Measurements from ENCODE around the gene CDKAL1. TPM values are rescaled to one million over a fixed set of nuclear protein-coding genes. Genes with fewer than 3 reads are reported as not detected.

Gene CDKAL1
- total RNA-seq, 1 donor from 2014 or later, result 11.9 TPM

GRCh38 chr6:20879526-20879925 is 345.3 kb downstream of the CDKAL1 start:
- Histone ChIP-seq H3K4me3 (no peak overlapping the region), H3K27me3 (no peaks in the 10 kb centered on the region), H3K4me1 (no peaks in the 10 kb centered on the region), H3K36me3 (no peaks in the 10 kb centered on the region), H3K9me3 (peaks cover 0 to 2% of the 10 kb centered on the region in 2 donors), H3K27ac (no peak overlapping the region)
- no peak for TF ChIP-seq CTCF (IDR thresholded peaks at IDR 0.05)
- intact Hi-C loops (cut with DNase I), result loop anchor here (5.0 kb wide), 1 partner anchor 708 kb away; no protein-coding TSS in a partner anchor
- no peak for DNase-seq (ENCODE audit: low spot score in 2 of 2)

DNA sequence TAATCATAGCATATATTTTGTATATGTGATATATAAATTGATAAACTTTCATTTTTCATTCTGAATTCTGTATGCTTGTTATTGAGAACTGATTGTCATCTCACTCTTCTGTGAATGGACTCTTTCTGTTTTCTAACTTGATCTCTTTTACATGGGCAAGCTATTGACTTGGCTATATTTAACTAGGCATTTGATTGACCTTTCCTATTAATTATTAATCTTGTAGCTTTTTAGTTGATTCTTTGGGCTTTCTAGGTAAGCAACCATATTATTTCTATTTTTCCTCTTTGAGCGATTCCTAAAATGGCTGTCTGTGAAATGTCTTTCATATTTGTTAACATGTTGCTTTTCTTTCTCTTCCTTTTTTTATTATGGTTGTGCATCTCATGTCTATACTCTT is 347.1 kb downstream of the CDKAL1 start:
- no peak for TF ChIP-seq CTCF (IDR thresholded peaks at IDR 0.05)
- H3K36me3 ChIP-seq, result no peaks in the 10 kb centered on the region
- intact Hi-C loops (cut with DNase I), result no loop called here
- H3K27me3 ChIP-seq, result no peaks in the 10 kb centered on the region
- no peaks in the 10 kb centered on the region for H3K4me1 ChIP-seq
- H3K9me3 ChIP-seq, result peaks cover 0 to 10% of the 10 kb centered on the region in 2 donors
- no peak overlapping the region for H3K4me3 ChIP-seq
- DNase-seq (ENCODE audit: low spot score in 2 of 2), result no peak
- no peak overlapping the region for H3K27ac ChIP-seq

DNA sequence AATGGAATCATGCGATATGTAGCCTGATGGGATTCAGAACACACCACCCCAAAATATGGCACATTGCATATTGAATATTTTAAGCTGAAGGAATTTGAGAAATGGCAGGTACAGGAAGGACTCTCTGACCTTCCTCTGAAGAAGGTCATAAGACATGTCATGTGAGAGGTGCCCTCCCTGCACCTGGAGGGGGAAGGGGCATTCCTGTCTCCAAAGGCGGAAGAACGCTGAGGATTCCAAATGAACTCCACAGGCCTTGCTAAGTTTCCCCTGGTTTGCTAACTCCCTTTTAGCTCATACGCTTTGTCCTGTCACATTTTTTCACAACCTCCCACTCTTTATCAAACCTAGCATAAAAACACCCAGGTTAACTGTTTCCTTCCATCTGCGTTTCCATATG is 347.8 kb downstream of the CDKAL1 start:
- Histone ChIP-seq H3K27me3 (no peaks in the 10 kb centered on the region), H3K27ac (no peak overlapping the region), H3K4me3 (no peak overlapping the region), H3K36me3 (no peaks in the 10 kb centered on the region), H3K4me1 (no peaks in the 10 kb centered on the region), H3K9me3 (peaks cover 0 to 10% of the 10 kb centered on the region in 2 donors)
- intact Hi-C loops (cut with DNase I), result no loop called here
- DNase-seq (ENCODE audit: low spot score in 2 of 2), result no peak
- no peak for TF ChIP-seq CTCF (IDR thresholded peaks at IDR 0.05)

DNA sequence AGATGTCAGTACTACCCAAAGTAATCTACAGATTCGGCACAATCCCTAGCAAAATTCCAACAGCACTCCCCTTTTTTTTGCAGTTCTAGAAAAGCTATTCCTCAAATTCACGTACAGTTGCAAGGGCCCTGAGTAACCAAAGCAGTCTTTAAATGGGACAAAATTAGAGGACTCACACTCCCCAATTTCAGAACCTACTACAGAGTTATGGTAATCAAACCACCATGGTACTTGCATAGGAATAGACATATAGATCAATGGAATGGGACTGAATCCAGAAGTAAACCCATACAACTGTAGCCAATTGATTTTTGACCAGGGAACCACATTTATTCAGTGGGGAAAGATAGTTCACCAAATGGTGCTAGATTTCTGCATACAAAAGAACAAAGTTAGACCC is 350.8 kb downstream of the CDKAL1 start:
- H3K4me1 ChIP-seq, result no peaks in the 10 kb centered on the region
- TF ChIP-seq CTCF (IDR thresholded peaks at IDR 0.05), result no peak
- H3K27ac ChIP-seq, result no peak overlapping the region
- no peaks in the 10 kb centered on the region for H3K27me3 ChIP-seq
- no peaks in the 10 kb centered on the region for H3K36me3 ChIP-seq
- peaks cover 0 to 10% of the 10 kb centered on the region in 2 donors for H3K9me3 ChIP-seq
- H3K4me3 ChIP-seq, result no peak overlapping the region
- intact Hi-C loops (cut with DNase I), result no loop called here
- DNase-seq (ENCODE audit: low spot score in 2 of 2), result no peak

DNA sequence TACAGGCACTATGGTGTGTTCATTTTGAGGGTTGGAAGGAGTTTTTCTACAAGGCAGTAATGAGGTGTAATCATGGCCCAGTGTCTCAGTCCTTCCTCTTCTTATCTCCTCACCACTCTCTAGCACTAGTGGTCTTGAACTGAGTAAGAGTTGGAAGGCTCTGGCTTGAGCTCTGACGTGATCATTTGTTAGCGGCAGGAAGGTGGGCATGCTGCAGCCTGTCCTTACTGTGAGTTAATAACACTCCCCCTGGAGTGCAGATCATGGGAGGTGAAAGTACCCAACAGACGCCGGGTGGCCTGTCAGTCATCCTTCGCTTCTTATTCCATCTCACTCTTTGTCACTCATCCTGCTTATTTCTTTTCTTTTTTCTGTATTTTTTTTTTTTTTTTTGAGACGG is 356.9 kb downstream of the CDKAL1 start:
- H3K36me3 ChIP-seq, result no peaks in the 10 kb centered on the region
- no peaks in the 10 kb centered on the region for H3K27me3 ChIP-seq
- intact Hi-C loops (cut with DNase I), result no loop called here
- no peak for DNase-seq (ENCODE audit: low spot score in 2 of 2)
- no peak overlapping the region for H3K4me3 ChIP-seq
- TF ChIP-seq CTCF (IDR thresholded peaks at IDR 0.05), result no peak
- no peaks in the 10 kb centered on the region for H3K4me1 ChIP-seq
- H3K27ac ChIP-seq, result no peak overlapping the region
- H3K9me3 ChIP-seq, result no peaks in the 10 kb centered on the region

- H3K36me3 ChIP-seq, result no peaks in the 10 kb centered on the region
- H3K27ac ChIP-seq, result no peak overlapping the region
- no peak overlapping the region for H3K4me3 ChIP-seq
- H3K4me1 ChIP-seq, result no peaks in the 10 kb centered on the region
- H3K9me3 ChIP-seq, result no peaks in the 10 kb centered on the region
- DNase-seq (ENCODE audit: low spot score in 2 of 2), result no peak
- no peak for TF ChIP-seq CTCF (IDR thresholded peaks at IDR 0.05)
- intact Hi-C loops (cut with DNase I), result no loop called here
- H3K27me3 ChIP-seq, result no peaks in the 10 kb centered on the region
Measured at GRCh38 chr6:20892365-20892764, 358.1 kb downstream of the CDKAL1 start.

Measured in ascending aorta (tissue), 2 donors.